WTC11 (cell line): Measurements from ENCODE around the gene WDR72. TPM values are rescaled to one million over a fixed set of nuclear protein-coding genes. Genes with fewer than 3 reads are reported as not detected.

ENCODE experiments used
- ATAC-seq: fragments of 200-7000 bp; cut with Tn5 transposase; 2 replicates; pipeline ENCODE4 v1.10.0; 2021; ENCODE audit warnings: mild to moderate bottlenecking, moderate library complexity
- CTCF ChIA-PET: fragments of 300-600 bp; sonication (Branson Sonifier 250); formaldehyde crosslinking; loops from one replicate; lab custom pipeline; 2021; ENCODE audit warnings: antibody characterized with exemption; lab: Charles Lee
- POLR2A ChIA-PET: fragments of 350-600 bp; sonication (Branson Sonifier 250); formaldehyde crosslinking; loops from one replicate; lab custom pipeline; 2021; ENCODE audit warnings: antibody characterized with exemption; lab: Charles Lee
- DNase-seq: peaks from one replicate; pipeline ENCODE4 v3.0.0; 2021; ENCODE audit warnings: low spot score
- H3K27ac Mint-ChIP-seq: 2 replicates; pipeline ENCODE4 v1.8.0; 2021; ENCODE audit warnings: mixed read lengths
- H3K27me3 Mint-ChIP-seq: 2 replicates; pipeline ENCODE4 v1.8.0; 2021; ENCODE audit warnings: low read depth, mild to moderate bottlenecking, moderate library complexity, mixed read lengths
- H3K36me3 Mint-ChIP-seq: 2 replicates; pipeline ENCODE4 v1.8.0; 2021; ENCODE audit warnings: mixed read lengths
- H3K4me1 Mint-ChIP-seq: 2 replicates; pipeline ENCODE4 v1.8.0; 2022; ENCODE audit warnings: mixed read lengths
- H3K4me3 Mint-ChIP-seq: 2 replicates; pipeline ENCODE4 v1.8.0; 2021; ENCODE audit warnings: mild to moderate bottlenecking, moderate library complexity, mixed read lengths
- H3K9me3 Mint-ChIP-seq: 2 replicates; pipeline ENCODE4 v1.8.0; 2021; ENCODE audit warnings: mixed read lengths
- CREB1 ChIP-seq: sonication (generic); formaldehyde crosslinking; IDR thresholded peaks from 2 replicates; pipeline ENCODE4 v1.8.0; 2023; ENCODE audit warnings: mild to moderate bottlenecking, missing genetic modification reagents
- FOXJ3 ChIP-seq: sonication (generic); formaldehyde crosslinking; IDR thresholded peaks from 2 replicates; pipeline ENCODE4 v1.9.0; 2021; ENCODE audit warnings: missing genetic modification reagents, mild to moderate bottlenecking, borderline replicate concordance
- HMGA2 ChIP-seq: fragments of 250-450 bp; sonication (Bioruptor Pico); IDR thresholded peaks from 2 replicates; pipeline ENCODE4 v1.4.0; 2021; ENCODE audit warnings: mild to moderate bottlenecking, moderate library complexity
- KAT7 ChIP-seq: sonication (generic); formaldehyde crosslinking; IDR thresholded peaks from 2 replicates; pipeline ENCODE4 v1.8.1; 2023; ENCODE audit warnings: missing genetic modification reagents, mild to moderate bottlenecking, borderline replicate concordance
- PRRX2 ChIP-seq: fragments of 250-450 bp; sonication (Bioruptor Pico); IDR thresholded peaks from 2 replicates; pipeline ENCODE4 v1.8.0; 2021; ENCODE audit warnings: mild to moderate bottlenecking
- ZNF138 ChIP-seq: sonication (generic); formaldehyde crosslinking; conservative IDR thresholded peaks from 2 replicates; pipeline ENCODE4 v1.8.1; 2022; ENCODE audit warnings: mild to moderate bottlenecking, moderate library complexity, missing genetic modification reagents
- total RNA-seq: library from RNA; stranded (reverse); gene quantifications from 3 replicates; pipeline ENCODE4 v1.2.3, GENCODE V29; 2021
- TF ChIP-seq, protein P1 (sequence below): sonication (generic); formaldehyde crosslinking; IDR thresholded peaks from 2 replicates; pipeline ENCODE4 v1.8.0; 2022; ENCODE audit warnings: mild to moderate bottlenecking, missing genetic modification reagents
- TF ChIP-seq, protein P2 (sequence below): fragments of 250-450 bp; sonication (Bioruptor Pico); IDR thresholded peaks from 2 replicates; pipeline ENCODE4 v1.9.0; 2021; ENCODE audit warnings: mild to moderate bottlenecking, borderline replicate concordance
- TF ChIP-seq, protein P3 (sequence below): sonication (generic); formaldehyde crosslinking; IDR thresholded peaks from 2 replicates; pipeline ENCODE4 v1.8.1; 2023; ENCODE audit warnings: mild to moderate bottlenecking, missing genetic modification reagents
- TF ChIP-seq, protein P4 (sequence below): sonication (generic); formaldehyde crosslinking; IDR thresholded peaks from 2 replicates; pipeline ENCODE4 v1.8.0; 2023; ENCODE audit warnings: mild to moderate bottlenecking, missing genetic modification reagents
- TF ChIP-seq, protein P5 (sequence below): fragments of 250-450 bp; sonication (Bioruptor Pico); IDR thresholded peaks from 2 replicates; pipeline ENCODE4 v1.8.0; 2021; ENCODE audit warnings: mild to moderate bottlenecking
- TF ChIP-seq, protein P6 (sequence below): fragments of 200-600 bp; IDR thresholded peaks from 2 replicates; pipeline ENCODE4 v1.8.0; 2022; ENCODE audit warnings: antibody characterized with exemption

WDR72 gene
- total RNA-seq, 1 experiment from 2014 or later: 8.6 TPM

DNA sequence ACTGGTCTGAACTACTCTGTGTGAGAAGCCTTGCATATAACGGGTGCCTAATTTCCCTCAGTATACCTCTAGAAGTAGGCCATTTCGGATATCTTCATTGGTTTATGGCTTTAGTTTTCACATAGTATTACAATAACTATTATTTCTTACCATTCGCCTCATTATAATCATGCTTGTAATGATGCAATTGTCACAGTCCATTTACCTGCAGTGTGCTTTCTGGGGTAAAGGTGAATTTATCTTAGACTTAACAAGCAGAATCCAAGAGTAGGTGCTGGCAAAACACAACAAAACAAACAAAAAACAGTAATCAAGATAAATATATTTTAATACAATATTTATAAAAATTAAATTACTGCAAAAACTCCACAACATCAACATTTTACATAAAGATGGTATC is 246.0 kb downstream of the WDR72 start (continued):
- TF ChIP-seq, protein P1, sequence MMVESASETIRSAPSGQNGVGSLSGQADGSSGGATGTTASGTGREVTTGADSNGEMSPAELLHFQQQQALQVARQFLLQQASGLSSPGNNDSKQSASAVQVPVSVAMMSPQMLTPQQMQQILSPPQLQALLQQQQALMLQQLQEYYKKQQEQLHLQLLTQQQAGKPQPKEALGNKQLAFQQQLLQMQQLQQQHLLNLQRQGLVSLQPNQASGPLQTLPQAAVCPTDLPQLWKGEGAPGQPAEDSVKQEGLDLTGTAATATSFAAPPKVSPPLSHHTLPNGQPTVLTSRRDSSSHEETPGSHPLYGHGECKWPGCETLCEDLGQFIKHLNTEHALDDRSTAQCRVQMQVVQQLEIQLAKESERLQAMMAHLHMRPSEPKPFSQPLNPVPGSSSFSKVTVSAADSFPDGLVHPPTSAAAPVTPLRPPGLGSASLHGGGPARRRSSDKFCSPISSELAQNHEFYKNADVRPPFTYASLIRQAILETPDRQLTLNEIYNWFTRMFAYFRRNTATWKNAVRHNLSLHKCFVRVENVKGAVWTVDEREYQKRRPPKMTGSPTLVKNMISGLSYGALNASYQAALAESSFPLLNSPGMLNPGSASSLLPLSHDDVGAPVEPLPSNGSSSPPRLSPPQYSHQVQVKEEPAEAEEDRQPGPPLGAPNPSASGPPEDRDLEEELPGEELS (CRISPR knock-in tag): no peak
- TF ChIP-seq, protein P2, sequence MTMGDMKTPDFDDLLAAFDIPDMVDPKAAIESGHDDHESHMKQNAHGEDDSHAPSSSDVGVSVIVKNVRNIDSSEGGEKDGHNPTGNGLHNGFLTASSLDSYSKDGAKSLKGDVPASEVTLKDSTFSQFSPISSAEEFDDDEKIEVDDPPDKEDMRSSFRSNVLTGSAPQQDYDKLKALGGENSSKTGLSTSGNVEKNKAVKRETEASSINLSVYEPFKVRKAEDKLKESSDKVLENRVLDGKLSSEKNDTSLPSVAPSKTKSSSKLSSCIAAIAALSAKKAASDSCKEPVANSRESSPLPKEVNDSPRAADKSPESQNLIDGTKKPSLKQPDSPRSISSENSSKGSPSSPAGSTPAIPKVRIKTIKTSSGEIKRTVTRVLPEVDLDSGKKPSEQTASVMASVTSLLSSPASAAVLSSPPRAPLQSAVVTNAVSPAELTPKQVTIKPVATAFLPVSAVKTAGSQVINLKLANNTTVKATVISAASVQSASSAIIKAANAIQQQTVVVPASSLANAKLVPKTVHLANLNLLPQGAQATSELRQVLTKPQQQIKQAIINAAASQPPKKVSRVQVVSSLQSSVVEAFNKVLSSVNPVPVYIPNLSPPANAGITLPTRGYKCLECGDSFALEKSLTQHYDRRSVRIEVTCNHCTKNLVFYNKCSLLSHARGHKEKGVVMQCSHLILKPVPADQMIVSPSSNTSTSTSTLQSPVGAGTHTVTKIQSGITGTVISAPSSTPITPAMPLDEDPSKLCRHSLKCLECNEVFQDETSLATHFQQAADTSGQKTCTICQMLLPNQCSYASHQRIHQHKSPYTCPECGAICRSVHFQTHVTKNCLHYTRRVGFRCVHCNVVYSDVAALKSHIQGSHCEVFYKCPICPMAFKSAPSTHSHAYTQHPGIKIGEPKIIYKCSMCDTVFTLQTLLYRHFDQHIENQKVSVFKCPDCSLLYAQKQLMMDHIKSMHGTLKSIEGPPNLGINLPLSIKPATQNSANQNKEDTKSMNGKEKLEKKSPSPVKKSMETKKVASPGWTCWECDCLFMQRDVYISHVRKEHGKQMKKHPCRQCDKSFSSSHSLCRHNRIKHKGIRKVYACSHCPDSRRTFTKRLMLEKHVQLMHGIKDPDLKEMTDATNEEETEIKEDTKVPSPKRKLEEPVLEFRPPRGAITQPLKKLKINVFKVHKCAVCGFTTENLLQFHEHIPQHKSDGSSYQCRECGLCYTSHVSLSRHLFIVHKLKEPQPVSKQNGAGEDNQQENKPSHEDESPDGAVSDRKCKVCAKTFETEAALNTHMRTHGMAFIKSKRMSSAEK (CRISPR knock-in tag): no peak

DNA sequence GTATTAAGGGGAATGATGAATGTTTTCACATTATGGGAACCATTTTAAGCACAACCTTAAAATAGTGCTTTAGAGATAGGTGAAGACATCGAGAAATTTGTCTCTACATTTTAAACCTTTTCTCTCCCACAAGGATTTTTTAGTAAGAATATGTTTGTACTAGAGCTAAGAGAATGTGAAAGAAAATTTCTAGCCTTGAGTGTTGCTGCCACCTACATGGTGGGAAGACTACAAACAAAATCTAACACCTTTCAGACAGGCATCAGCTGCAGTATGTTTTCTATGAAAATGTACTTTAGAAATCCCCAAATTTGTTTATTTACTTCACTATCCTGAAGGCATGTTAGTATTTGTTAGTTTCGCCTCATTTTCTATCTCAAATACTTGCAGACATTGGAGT is 247.4 kb downstream of the WDR72 start:
- no peaks in the 10 kb centered on the region for H3K36me3 Mint-ChIP-seq
- TF ChIP-seq, protein P3, sequence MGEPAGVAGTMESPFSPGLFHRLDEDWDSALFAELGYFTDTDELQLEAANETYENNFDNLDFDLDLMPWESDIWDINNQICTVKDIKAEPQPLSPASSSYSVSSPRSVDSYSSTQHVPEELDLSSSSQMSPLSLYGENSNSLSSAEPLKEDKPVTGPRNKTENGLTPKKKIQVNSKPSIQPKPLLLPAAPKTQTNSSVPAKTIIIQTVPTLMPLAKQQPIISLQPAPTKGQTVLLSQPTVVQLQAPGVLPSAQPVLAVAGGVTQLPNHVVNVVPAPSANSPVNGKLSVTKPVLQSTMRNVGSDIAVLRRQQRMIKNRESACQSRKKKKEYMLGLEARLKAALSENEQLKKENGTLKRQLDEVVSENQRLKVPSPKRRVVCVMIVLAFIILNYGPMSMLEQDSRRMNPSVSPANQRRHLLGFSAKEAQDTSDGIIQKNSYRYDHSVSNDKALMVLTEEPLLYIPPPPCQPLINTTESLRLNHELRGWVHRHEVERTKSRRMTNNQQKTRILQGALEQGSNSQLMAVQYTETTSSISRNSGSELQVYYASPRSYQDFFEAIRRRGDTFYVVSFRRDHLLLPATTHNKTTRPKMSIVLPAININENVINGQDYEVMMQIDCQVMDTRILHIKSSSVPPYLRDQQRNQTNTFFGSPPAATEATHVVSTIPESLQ (CRISPR knock-in tag): no peak
- TF ChIP-seq CREB1 (no peak), FOXJ3 (CRISPR knock-in tag) (no peak), PRRX2 (no peak), KAT7 (CRISPR knock-in tag) (no peak)
- TF ChIP-seq, protein P4, sequence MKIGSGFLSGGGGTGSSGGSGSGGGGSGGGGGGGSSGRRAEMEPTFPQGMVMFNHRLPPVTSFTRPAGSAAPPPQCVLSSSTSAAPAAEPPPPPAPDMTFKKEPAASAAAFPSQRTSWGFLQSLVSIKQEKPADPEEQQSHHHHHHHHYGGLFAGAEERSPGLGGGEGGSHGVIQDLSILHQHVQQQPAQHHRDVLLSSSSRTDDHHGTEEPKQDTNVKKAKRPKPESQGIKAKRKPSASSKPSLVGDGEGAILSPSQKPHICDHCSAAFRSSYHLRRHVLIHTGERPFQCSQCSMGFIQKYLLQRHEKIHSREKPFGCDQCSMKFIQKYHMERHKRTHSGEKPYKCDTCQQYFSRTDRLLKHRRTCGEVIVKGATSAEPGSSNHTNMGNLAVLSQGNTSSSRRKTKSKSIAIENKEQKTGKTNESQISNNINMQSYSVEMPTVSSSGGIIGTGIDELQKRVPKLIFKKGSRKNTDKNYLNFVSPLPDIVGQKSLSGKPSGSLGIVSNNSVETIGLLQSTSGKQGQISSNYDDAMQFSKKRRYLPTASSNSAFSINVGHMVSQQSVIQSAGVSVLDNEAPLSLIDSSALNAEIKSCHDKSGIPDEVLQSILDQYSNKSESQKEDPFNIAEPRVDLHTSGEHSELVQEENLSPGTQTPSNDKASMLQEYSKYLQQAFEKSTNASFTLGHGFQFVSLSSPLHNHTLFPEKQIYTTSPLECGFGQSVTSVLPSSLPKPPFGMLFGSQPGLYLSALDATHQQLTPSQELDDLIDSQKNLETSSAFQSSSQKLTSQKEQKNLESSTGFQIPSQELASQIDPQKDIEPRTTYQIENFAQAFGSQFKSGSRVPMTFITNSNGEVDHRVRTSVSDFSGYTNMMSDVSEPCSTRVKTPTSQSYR (CRISPR knock-in tag): no peak
- TF ChIP-seq, protein P5, sequence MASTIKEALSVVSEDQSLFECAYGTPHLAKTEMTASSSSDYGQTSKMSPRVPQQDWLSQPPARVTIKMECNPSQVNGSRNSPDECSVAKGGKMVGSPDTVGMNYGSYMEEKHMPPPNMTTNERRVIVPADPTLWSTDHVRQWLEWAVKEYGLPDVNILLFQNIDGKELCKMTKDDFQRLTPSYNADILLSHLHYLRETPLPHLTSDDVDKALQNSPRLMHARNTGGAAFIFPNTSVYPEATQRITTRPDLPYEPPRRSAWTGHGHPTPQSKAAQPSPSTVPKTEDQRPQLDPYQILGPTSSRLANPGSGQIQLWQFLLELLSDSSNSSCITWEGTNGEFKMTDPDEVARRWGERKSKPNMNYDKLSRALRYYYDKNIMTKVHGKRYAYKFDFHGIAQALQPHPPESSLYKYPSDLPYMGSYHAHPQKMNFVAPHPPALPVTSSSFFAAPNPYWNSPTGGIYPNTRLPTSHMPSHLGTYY (CRISPR knock-in tag): no peak
- CTCF ChIA-PET: interaction anchor here (0.7 to 1.4 kb wide), 5 partner anchors 15 to 729 kb away, joined by 3 to 5 read pairs (median 3); no protein-coding TSS in a partner anchor
- H3K27ac Mint-ChIP-seq: no peak overlapping the region
- no peak overlapping the region for H3K4me3 Mint-ChIP-seq
- no peaks in the 10 kb centered on the region for H3K4me1 Mint-ChIP-seq
- no peaks in the 10 kb centered on the region for H3K27me3 Mint-ChIP-seq
- no peaks in the 10 kb centered on the region for H3K9me3 Mint-ChIP-seq
- ATAC-seq (no peak), DNase-seq (no peak)
- POLR2A ChIA-PET: no interaction called here

DNA sequence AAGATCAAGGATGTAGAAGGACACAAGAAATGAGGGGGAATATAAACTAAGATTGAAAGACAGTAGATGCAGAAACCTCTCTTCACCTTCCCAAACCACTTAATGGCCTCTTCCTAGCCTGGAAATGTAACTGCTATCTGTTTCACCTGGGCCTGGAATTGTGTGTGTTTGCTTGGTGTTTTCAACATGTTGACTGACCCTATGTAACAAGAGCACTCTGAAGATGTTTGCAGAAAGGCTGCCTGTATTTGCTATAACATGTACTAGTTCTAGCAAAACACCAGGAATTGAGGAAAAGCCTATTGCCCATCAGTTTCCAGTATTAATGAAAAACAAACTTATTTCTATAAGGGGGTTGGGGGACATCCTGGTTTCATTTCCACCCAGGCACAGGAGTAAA is 248.3 kb downstream of the WDR72 start:
- DNase-seq: no peak
- H3K9me3 Mint-ChIP-seq: no peaks in the 10 kb centered on the region
- no peak overlapping the region for H3K4me3 Mint-ChIP-seq
- no peaks in the 10 kb centered on the region for H3K4me1 Mint-ChIP-seq
- H3K27ac Mint-ChIP-seq: no peak overlapping the region
- no peaks in the 10 kb centered on the region for H3K36me3 Mint-ChIP-seq
- no peak for ATAC-seq
- CTCF ChIA-PET: interaction anchor here (1.4 kb wide), 1 partner anchor 198 kb away, joined by 3 read pairs; no protein-coding TSS in a partner anchor
- POLR2A ChIA-PET: no interaction called here
- H3K27me3 Mint-ChIP-seq: no peaks in the 10 kb centered on the region
- no peak for TF ChIP-seq ZNF138 (CRISPR knock-in tag)
- TF ChIP-seq, protein P4 (CRISPR knock-in tag): no peak
- TF ChIP-seq HMGA2 (CRISPR knock-in tag): no peak
- TF ChIP-seq, protein P6, sequence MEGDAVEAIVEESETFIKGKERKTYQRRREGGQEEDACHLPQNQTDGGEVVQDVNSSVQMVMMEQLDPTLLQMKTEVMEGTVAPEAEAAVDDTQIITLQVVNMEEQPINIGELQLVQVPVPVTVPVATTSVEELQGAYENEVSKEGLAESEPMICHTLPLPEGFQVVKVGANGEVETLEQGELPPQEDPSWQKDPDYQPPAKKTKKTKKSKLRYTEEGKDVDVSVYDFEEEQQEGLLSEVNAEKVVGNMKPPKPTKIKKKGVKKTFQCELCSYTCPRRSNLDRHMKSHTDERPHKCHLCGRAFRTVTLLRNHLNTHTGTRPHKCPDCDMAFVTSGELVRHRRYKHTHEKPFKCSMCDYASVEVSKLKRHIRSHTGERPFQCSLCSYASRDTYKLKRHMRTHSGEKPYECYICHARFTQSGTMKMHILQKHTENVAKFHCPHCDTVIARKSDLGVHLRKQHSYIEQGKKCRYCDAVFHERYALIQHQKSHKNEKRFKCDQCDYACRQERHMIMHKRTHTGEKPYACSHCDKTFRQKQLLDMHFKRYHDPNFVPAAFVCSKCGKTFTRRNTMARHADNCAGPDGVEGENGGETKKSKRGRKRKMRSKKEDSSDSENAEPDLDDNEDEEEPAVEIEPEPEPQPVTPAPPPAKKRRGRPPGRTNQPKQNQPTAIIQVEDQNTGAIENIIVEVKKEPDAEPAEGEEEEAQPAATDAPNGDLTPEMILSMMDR: no peak
